NCI-H69 (cell line): ENCODE results near the gene HERPUD2.
"Not testable (repeated sequence)": the region's sequence is repeated elsewhere in the genome, so short reads cannot be mapped to it uniquely, and the experiment has no call there.

Experiments used
- DNase-seq: peaks from one replicate; lab custom pipeline; 2025; lab: John Stamatoyannopoulos, UW

The HERPUD2 gene

DNA sequence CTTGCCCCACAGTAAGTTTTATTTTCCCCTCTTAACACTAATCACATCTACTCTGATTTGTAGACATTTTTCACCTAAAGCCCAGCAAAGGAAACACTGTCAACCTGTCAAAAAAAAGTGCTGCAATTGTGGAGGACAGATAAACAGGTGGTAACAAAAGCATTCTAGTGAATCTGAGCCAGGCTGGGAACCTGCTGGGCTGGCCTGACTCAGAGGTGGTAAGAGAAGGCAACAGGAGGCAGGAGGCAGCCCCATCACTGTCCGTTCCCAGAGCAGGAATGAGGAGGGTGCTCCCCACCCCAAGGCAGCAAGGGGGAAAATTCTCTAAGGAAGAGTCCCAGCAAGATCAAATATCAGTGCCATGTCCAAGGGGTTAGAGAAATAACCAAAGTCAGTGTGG lies 19.5 kb upstream of the HERPUD2 start:
- DNase-seq, result no peak

DNA sequence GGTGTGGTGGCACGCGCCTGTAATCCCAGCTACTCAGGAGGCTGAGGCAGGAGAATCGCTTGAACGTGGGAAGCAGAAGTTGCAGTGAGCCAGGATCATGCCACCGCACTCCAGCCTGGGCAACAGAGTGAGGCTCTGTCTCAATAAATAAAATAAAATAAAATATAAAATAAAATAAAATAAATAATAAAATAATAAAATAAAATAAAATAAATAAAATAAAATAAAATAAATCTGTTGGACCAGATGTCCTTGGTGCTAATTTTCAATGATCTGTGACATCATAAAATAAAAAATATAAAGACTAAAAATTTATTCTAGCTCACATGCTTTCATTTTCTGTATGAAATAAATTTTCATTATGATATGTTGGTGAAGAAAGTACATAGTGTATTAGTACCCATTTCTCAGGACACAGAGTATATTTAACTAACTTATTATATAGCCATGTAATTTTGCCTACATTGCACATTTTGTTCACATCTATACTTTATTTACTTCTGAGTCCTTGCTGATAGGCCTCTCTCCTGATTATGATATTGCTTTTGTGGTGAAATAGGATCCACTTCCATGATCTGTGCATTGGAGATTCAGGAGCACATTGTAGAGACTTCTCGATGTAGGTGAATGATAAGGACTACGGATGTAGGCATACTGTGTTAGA lies 17.8 kb upstream of the HERPUD2 start:
- no peak for DNase-seq

DNA sequence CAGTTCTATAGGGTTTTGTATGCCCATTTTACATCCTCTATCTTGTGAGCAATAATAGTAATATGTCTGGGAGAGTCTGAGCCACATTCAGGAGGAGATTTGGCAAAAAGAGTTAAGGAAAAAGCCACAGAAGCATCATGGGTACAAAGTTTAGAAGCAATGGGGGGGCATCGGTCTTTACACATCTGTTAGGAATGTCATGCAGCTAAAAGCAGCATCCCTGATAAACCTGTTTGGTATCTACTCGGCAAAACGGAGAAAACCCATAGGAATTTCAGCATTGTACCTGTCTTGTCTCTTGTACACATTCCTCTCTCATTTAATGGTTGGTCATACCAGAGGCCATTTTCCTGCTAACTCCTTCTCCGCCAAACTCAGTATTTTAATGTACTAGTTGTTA lies 12.5 kb upstream of the HERPUD2 start:
- DNase-seq, result no peak

DNA sequence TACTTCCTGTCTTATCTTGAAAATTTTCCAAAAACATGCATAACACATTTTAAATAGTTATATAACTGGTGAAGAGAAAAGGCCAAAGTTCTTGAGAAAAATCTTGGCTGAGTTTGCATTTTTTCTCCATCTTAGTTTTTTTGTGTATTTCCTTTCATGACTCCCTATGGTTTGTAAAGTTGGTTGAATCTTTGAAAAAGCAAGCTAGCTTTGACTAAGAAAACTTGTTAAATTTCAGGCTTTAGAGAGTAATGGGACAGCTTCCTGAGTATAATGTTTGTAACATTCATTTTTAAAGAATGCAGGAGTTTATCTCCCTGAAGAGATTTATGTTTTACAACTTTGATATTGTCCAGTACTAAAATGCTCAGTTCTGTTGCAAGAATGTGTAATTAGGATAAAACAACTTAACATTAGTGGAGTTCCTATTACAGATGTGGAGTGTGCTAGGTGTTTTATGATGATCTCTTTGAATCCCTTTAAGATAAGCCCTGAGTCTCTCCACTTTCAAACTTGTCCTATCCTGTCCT lies 11.1 kb upstream of the HERPUD2 start:
- DNase-seq, result no peak

DNA sequence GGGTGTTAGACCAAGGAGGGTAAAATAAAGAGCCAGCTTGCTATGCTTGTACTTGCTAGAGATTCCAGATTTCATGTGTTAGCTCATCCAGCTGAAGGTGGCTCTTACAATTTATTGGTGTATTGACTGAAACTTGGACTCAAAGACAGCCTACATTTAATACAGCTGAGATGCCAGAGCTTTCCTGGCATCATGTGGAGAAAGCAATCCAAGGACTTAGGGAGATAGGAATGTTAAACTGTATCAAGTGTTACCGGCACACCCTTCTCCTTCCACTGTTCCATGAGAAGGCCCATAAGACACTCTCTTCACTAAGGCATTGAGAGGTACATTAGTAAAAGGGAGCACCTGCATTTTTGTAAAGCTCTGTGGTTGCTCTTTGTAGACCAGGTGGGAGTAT lies 9.3 kb upstream of the HERPUD2 start:
- no peak for DNase-seq

DNA sequence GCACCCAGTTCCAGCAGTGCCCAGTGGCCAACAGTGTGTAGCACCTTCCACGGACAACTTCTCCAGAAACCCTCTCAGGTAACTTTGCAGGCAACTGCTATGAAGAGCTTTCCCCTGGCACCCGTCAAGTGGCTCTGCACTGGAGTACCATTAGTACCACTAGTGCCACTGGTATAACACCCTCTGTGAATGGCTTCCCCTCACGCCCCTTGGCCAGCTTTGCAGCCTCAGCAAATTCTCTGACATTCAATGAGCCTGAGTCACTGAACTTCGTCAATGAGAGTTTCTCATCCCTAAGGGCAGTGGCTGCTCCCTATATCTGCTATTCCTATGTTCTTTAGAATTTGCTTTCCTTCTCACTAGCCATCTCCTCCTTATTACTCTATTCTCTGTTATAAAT lies 7.6 kb upstream of the HERPUD2 start:
- no peak for DNase-seq

DNA sequence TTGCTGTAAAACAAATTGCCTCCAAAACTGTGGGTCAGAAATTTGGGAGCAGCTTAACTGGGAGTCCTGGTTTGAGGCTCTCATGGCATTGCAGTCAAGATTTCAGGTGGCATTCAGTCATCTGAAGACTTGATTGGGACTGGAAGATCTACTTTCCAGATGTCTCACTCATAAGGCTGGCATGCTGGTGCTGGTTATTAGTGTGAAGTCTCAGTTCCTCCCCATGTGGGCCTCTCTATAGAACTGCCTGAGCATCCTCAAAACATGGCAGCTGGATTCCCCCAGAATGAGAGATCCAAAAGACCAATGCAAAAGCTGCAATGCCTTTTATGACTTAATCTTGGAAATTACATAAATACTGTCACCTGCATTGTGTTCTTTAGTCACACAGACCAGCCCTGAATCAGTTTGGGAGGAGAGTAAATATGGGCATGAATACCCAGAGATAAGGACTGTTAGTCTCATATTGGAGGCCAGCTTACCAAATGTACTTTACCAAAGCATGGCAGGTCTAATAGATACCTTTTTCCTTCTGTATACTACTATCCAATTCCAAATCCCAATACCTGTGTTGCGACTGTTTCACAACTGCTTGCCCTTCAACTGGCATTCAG lies 6.5 kb upstream of the HERPUD2 start:
- no peak for DNase-seq

DNA sequence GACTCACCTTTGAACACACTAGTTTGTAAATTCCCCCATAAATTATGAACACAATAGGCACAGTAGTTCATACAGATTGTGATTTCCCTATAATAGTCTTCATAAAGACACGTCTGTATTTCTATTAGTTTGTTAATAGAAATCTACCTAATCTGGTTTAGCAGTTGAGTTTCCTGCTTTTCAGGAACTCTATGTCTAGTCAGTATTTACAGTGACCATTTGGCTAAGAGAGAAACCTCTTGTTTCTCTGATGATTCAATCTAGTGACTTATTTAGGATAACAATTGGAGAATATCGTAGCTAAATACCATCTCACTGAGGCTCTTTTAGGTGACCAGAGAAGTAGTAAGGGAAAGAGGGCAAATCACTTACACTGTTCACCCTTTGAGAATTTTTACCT lies 5.9 kb upstream of the HERPUD2 start:
- DNase-seq, result no peak

DNA sequence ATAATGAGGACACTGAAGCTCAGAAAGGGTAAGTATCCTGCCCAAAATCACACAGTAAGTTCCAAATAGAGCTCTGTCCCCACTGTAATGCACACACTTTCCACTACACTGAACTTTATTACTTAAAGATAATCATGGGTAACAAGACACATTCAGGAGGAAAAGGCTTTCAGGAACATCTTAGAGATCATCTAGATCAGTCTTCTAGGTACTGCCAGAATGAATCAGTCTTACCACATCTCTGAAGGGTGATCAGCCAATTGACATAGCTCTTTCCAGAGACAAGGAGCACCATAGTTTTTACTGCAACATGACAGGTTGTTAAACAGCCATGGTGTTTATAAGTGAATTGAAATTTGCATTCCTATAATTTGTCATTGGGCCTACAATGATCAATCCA lies 5.4 kb upstream of the HERPUD2 start:
- DNase-seq, result no peak

DNA sequence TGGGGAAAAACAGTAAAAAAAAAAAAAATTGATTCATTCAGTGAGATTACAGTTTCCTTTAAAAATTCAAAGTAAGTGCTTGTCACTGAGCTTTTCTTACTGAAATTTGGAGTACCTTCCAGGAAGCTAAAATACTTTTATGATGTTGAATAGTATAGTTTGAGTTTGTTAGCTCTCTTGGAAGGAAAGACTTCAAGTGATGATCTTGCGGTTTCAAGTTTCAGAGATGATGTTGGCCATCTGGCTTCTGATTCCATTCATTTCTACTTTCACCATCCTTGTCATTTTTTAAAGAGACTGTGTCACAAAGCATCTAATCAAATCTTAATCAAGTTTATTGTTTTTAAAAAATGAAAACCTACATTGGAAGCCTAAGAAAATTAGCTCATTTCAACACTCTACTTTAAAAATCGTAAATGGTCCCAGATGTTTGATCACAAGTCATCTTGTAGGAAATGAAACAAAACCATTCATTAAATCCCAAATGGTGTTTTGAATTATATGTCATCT lies 4.9 kb upstream of the HERPUD2 start:
- DNase-seq, result no peak

DNA sequence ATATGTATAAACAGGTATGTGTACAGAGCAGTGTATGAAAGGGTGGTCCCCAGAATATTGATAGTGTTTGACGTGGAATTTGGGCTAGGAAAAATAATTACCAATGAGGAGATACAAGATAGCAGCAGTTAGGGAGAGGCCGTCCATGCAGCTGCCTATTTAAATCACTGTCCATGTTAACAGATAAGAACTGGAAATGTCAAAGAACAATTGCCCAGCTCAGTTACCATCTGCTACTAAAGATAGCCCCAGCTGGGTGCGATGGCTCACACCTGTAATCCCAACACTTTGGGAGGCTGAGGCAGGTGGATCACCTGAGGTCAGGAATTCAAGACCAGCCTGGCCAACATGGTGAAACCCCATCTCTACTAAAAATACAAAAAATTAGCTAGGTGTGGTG lies 3.4 kb upstream of the HERPUD2 start:
- DNase-seq, result not testable (repeated sequence)

DNA sequence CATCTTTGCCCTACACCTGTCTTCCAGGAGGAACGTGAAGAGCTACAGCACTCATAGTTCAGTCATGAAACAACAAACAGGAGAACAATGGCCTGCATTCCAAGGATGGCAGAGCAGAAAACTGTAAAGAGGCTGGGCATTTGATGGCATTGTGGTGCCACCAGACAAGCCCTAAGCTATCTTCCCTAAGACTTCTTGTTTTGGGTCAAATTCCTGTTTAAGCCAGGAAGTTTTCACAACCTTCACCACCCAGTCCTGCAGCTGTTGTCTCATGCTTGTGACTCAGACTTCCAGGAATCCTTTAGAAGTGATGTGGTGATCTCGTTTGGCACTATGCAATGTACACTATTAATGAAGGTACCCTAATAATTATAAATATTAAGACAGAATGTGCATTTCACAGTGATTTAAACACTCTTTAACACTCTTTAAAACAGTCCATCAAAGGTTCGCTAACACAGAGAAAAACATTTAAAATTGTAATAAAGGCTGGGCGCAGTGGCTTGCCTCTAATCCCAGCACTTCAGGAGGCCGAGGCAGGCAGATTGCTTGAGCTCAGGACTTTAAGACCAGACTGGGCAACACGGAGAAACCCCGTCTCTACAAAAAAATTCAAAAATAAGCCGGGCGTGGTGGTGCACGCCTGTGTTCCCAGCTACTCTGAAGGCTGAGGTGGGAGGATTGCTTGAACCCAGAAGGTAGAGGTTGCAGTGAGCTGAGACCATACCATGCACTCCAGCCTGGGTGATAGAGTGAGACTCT lies 2.7 kb upstream of the HERPUD2 start:
- no peak for DNase-seq

DNA sequence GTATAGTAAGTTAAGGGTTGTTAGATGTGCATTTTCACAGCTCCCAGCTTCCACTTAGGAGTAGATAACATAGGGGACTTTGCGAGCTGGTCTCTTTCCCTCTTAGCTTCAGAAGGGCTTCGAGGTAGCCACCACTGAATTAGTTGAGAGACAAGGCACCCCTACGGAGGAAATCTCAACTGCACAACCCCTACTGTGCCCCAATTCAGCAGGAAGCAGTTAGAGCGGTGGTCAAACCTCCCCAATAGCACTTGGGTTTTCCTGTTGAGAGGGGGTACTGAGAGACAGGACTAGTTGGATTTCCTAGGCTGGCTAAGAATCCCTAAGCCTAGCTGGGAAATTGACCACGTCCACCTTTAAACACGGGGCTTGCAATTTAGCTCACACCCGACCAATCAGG lies 1.1 kb upstream of the HERPUD2 start:
- no peak for DNase-seq

DNA sequence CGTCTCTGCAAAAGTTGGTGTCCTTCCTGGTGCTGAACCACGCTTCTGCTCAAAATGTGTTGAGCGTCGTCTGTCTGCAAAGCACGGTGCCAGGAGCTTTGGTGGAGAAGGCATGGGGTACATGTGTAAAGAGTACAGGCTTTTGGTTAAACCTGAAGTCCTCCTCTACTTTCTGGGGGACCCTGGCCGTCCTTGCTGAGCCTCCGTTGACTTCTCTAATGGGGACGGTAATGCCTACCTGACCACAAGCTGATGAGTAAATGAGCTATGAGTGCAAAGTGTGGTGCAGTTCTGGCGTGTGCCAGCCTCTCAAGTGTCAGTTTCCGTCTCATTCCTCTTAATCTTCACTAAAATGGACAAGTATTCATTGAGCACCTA lies 527 bp upstream of the HERPUD2 start:
- DNase-seq, result peak; percentile 62

DNA sequence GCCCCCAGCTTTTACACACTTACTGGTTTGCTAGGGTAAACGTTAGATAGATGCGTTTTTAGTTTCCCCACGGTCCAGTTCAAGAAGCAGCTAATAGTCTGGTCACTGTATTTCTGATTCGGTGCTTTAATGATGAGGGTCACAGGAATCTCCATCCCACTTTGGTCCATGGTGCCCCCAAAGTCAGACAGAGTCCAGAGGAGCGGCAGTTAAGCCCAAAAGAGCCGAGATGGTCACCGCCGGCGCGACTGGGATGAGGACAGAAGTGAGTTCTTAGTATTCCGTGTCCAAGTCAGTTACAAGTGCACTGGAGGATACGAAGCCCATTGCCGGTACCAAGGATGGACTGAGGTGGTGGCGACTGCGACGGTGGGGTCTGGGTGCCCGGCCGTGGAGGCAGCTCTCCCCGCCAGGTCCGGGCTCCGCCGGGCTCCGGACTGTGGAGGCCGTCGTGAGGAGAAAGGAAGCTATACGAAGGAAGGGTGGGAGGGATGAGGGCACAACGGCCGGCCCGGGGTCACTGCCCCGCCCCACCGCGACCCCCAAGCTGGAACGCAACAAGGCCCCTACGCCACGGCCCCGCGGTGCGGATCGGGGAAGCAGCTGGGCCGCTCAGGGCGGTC lies 663 bp downstream of the HERPUD2 start:
- peak; percentile 68 for DNase-seq

DNA sequence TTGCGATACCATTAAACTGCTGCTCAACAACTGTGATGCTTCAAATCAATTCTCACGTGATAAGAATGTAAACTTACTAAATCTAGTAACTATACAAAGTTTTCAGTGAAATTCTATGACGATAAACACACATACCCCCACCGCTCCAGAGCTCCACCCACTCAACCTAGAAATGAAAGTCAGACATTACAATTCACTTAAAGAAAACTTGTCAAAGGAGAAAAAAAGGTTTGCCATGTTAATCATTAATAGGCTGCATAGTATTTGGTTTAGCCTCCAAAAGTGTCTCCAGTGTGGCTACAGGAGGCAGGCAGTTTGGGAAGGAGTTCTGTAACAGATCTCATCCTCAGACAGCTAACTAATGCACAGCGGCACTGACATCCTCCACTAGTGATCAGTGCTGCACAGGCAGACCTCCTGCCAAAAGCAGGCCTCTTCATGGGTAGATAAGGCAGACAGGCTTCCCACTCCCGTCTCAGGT lies 3.1 kb downstream of the HERPUD2 start:
- DNase-seq, result peak; percentile 16

DNA sequence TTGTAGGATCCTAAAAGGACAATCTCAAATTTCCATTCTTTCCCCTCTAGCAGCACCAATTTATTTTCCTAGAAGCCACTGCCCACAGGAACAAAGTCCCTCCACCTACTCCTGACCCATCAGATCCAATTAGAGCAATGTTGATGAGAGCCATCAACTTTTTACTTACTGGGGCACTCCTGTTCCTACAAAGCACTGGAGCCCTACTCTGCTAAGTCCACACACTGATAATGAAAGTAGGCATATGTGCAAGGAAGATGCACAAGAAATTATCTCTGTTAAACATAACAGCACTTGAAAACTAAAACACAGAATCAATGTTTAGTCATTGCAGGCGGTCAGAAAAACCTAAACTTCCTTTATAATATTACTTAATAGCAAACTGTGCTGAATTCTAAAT lies 3.6 kb downstream of the HERPUD2 start:
- DNase-seq, result no peak

DNA sequence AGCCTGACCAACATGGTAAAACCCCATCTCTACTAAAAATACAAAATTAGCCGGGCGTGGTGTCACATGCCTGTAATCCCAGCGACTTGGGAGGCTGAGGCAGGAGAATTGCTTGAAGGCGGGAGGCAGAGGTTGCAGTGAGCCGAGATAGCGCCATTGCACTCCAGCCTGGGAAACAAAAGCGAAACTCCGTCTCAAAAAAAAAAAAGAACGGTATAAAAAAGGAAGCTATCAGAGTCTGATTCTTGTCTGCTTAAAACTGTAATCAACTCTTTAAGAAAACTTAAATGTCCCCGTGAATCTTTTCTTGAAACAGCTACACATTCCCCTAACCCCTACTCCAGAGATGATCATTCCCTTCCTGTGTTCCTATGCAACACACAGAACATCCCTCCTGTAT lies 4.3 kb downstream of the HERPUD2 start:
- DNase-seq, result not testable (repeated sequence)

DNA sequence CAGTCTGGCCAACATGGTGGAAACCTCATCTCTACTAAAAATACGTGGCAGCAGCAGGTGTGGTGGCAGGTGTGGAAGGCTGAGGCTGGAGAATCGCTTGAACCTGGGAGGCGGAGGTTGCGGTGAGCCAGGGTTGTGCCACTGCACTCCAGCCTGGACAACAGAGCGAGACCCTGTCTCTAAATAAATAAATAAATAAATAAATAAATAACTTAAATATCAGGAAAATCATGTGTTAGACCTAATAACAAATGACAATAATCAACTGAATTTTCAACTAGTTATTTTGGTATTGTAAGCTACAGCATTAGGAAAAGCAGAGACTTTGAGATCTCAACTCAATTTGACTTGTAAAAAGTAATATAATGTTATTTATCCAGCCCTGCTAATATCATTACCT lies 9.2 kb downstream of the HERPUD2 start:
- no peak for DNase-seq

DNA sequence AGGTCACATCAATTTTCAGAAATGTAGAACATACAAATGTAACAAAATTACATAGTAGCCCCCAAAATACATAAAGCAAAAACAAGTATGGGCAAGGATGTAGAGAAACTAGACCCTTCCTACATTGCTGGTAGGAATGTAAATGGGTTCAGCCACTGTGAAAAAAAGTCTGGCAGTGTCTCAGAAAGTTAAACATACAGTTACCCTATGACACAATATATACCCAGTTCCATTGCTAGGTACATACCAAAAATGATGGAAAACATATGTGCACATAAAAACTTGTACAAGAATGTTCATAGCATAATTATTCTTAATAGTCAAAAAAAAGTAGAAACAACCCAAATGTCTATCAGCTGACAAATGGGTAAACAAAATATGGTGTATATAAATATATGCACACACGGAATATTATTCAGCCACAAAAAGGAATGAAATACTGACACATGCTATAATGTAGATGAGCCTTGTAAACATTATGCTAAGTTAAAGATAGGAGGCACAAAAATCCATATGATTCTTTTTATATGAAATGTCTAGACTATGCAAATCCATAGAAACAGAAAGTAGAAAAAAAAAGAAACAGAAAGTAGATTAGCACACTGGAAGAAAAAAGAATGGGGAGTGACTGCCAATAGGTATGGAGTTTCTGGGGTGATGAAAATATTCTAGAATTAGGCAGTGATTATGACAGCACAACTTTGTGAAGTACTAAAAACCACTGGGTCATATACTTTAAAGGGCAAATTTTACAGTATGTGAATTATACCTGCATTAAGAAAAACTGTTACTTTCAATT lies 13.5 kb downstream of the HERPUD2 start:
- no peak for DNase-seq

DNA sequence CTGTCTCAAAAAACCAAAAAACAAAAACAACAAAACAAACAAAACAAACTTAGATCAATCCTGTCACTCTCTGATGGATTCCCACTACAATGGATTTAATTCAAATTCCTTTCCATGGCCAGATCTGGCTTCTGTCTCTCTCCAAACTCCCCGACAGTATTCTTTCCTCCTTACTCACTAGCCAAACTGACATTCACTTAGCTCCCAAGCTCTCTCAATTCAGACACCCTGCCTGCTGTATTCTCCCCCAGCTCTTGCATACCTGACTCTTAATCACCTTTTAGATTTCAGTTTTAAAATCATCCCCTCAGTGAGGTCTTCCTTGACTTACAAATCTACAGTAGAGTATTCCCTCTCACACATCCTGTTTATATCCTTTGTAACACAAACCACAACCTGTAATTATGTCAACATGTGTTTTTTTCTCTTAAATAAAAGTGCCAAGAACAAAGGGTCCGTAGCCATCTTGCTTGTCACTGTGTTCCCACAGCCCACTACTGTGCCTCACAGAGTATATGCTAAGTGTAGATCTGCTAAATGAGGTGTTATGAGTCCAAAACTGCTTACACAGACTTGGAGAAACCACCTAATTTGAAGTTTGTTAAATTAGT lies 14.4 kb downstream of the HERPUD2 start:
- DNase-seq, result peak; percentile 43
